B cell (primary cell): ENCODE results near the gene CITED2. TPM values are rescaled to one million over a fixed set of nuclear protein-coding genes. Genes with fewer than 3 reads are reported as not detected.

Source experiments
- ATAC-seq: fragments of 200-7000 bp; cut with Tn5 transposase; one replicate; pipeline ENCODE4 v1.10.0; 2021; ENCODE audit warnings: low read depth, mild to moderate bottlenecking, moderate number of reproducible peaks, moderate library complexity
- CTCF ChIA-PET: fragments of 350-600 bp; sonication (Branson Sonifier 250); formaldehyde crosslinking; loops from one replicate; lab custom pipeline; 2021; ENCODE audit warnings: antibody characterized with exemption, inconsistent platforms; lab: Charles Lee
- POLR2A ChIA-PET: fragments of 350-600 bp; sonication (Branson Sonifier 250); formaldehyde crosslinking; loops from one replicate; lab custom pipeline; 2021; ENCODE audit warnings: antibody characterized with exemption; lab: Charles Lee
- DNase-seq: peaks from one replicate; pipeline ENCODE4 v3.0.0; 2013
- H2AFZ ChIP-seq: 2 replicates; pipeline ENCODE4 v1.6.1; 2012; ENCODE audit warnings: mild to moderate bottlenecking, low read depth, low read length; ENCODE audit not compliant: insufficient read depth, poor library complexity, severe bottlenecking
- H3K27ac ChIP-seq, 2 donors: 1 replicate in 1 of 2; 2 replicates in 1 of 2; pipeline ENCODE4 v1.5.1; 2012 to 2013; ENCODE audit warnings: low read length in 2 of 2, mild to moderate bottlenecking in 2 of 2, moderate library complexity in 1 of 2
- H3K27me3 ChIP-seq, 4 experiments: fragments of 200-600 bp in 1 of 4; sonication (generic) in 1 of 4; replicated peaks in 1 of 4; 1 replicate in 2 of 4; 2 replicates in 2 of 4; pipeline versions ENCODE4 v1.6.1 to v1.7.0; 2013 to 2016; ENCODE audit warnings: low read length in 3 of 4, mild to moderate bottlenecking in 2 of 4, mixed read lengths in 1 of 4, moderate library complexity in 1 of 4; ENCODE audit not compliant: insufficient read depth in 4 of 4, control insufficient read depth in 3 of 4; ENCODE audit errors: control extremely low read depth in 1 of 4
- H3K36me3 ChIP-seq, 2 experiments: replicated peaks in 1 of 2; 1 replicate in 1 of 2; 2 replicates in 1 of 2; pipeline versions ENCODE4 v1.6.1 to v1.7.1; 2013; ENCODE audit warnings: low read length in 1 of 2; ENCODE audit not compliant: insufficient read depth in 2 of 2, control insufficient read depth in 1 of 2; ENCODE audit errors: control extremely low read depth in 1 of 2, extremely low read depth in 1 of 2
- H3K4me1 ChIP-seq, 2 donors: fragments of 200-600 bp in 1 of 2; sonication (generic) in 1 of 2; 1 replicate in 1 of 2; 2 replicates in 1 of 2; pipeline versions ENCODE4 v1.5.1 to v1.6.1; 2013 to 2017; ENCODE audit warnings: low read length in 2 of 2; ENCODE audit not compliant: control insufficient read depth in 2 of 2, insufficient read depth in 2 of 2
- H3K4me2 ChIP-seq: replicated peaks from 2 replicates; pipeline ENCODE3; 2012; ENCODE audit warnings: mild to moderate bottlenecking, low read depth, low read length; ENCODE audit not compliant: poor library complexity, severe bottlenecking
- H3K4me3 ChIP-seq, 5 experiments: fragments of 200-600 bp in 1 of 5; sonication (generic) in 1 of 5; 1 replicate in 3 of 5; 2 replicates in 2 of 5; pipeline versions ENCODE4 v1.5.1 to v1.7.0; 2011 to 2016; ENCODE audit warnings: low read length in 4 of 5, mild to moderate bottlenecking in 4 of 5, low read depth in 2 of 5, control low read depth in 1 of 5, moderate library complexity in 1 of 5; ENCODE audit not compliant: insufficient read depth in 1 of 5; ENCODE audit errors: control extremely low read depth in 1 of 5, extremely low read depth in 1 of 5
- H3K79me2 ChIP-seq: fragments of 200-600 bp; sonication (generic); one replicate; pipeline ENCODE4 v1.6.0; 2016; ENCODE audit warnings: low read length; ENCODE audit not compliant: control insufficient read depth, insufficient read depth
- H3K9ac ChIP-seq: fragments of 200-600 bp; sonication (generic); 2 replicates; pipeline ENCODE4 v1.6.1; 2017; ENCODE audit warnings: mild to moderate bottlenecking, low read length, moderate library complexity
- H3K9me3 ChIP-seq, 3 donors: one replicate each; pipeline versions ENCODE4 v1.6.1 to v1.7.1; 2013; ENCODE audit warnings: low read length in 2 of 3; ENCODE audit not compliant: control insufficient read depth in 2 of 3, insufficient read depth in 1 of 3; ENCODE audit errors: control extremely low read depth in 1 of 3
- H4K20me1 ChIP-seq: 2 replicates; pipeline ENCODE4 v1.6.0; 2012; ENCODE audit warnings: mild to moderate bottlenecking, low read length; ENCODE audit not compliant: insufficient read depth, control insufficient read depth, poor library complexity, severe bottlenecking
- H3K27ac Mint-ChIP-seq: one replicate; pipeline ENCODE4 v1.8.0; 2021; ENCODE audit warnings: mixed read lengths
- H3K27me3 Mint-ChIP-seq: one replicate; pipeline ENCODE4 v1.8.0; 2021; ENCODE audit warnings: mixed read lengths
- H3K4me1 Mint-ChIP-seq: one replicate; pipeline ENCODE4 v1.8.0; 2021; ENCODE audit warnings: mixed read lengths
- H3K4me3 Mint-ChIP-seq: one replicate; pipeline ENCODE4 v1.8.0; 2021; ENCODE audit warnings: mixed read lengths
- H3K9me3 Mint-ChIP-seq: one replicate; pipeline ENCODE4 v1.8.0; 2022; ENCODE audit warnings: mixed read lengths; ENCODE audit not compliant: insufficient read depth
- EZH2 ChIP-seq: IDR thresholded peaks from 2 replicates; pipeline ENCODE4 v1.6.1; 2012; ENCODE audit warnings: borderline replicate concordance, low read depth, mild to moderate bottlenecking, moderate library complexity, low read length; ENCODE audit not compliant: insufficient read depth, poor library complexity, severe bottlenecking
- WGBS: methylation state at CpG from one replicate; pipeline ENCODE4 v1.1.5; 2013; ENCODE audit warnings: missing lambda C conversion rate; ENCODE audit not compliant: insufficient coverage; 5-methylcytosine and 5-hydroxymethylcytosine counted together
- intact Hi-C: fragments of 100-400 bp; cut with micrococcal nuclease; formaldehyde crosslinking; loops from one replicate; pipeline ENCODE4 v1.10.0; 2022
- polyA plus RNA-seq: library from polyadenylated mRNA; depleted of rRNA; stranded (reverse); fragments of >200 nt; gene quantifications from 2 replicates; pipeline ENCODE4 v1.2.3, GENCODE V29; 2012
- total RNA-seq, 2 donors: library from RNA; stranded (reverse); fragments of 120-200 nt in 1 of 2; gene quantifications; 1 replicate in 1 of 2; 2 replicates in 1 of 2; pipeline versions ENCODE4 v1.2.3 to v1.2.4, GENCODE V29; 2013 to 2022
- TF ChIP-seq, protein P1 (sequence below): fragments of 200-600 bp; IDR thresholded peaks from one replicate; pipeline ENCODE4 v1.8.0; 2022; ENCODE audit warnings: antibody characterized with exemption, mild to moderate bottlenecking

CITED2 gene
- total and polyA plus RNA-seq, 2 donors (not counting 1 experiment from before 2014, with no cell fraction given): 56.2 to 67.9 TPM

DNA sequence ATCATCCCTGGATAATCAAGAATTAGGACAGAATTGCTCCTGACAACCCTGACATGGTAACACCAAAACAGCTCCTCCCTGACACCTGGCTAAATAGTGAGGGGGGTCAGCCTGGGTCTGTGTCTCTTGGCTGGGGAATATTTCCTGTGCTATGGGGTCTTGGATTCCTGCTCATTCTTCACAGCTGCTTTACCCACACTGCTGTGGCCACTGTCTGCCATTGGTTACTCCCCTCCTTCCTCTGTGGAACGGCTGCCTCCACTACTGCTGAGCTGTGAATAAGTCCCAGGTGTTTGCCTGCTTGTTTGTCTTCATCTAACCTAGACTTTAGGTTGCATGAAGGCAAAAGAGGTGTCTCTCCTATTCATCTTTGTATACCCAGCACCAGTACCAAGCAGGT is 48.8 kb downstream of the CITED2 start:
- Histone ChIP-seq H3K27me3 (no peaks in the 10 kb centered on the region), H3K4me2 (peak overlapping the region; percentile 84), H3K9me3 (peaks cover 0 to 2% (median 0%) of the 10 kb centered on the region in 3 donors), H3K9ac (no peak overlapping the region), H3K4me3 (no peak overlapping the region), H3K36me3 (no peaks in the 10 kb centered on the region), H2AFZ (no peak overlapping the region), H3K4me1 (peaks cover 30 to 42% of the 10 kb centered on the region in 2 donors), H4K20me1 (no peaks in the 10 kb centered on the region), H3K79me2 (no peaks in the 10 kb centered on the region), H3K27ac (no peak overlapping the region)
- WGBS: no CpG with 5 or more reads among the region's 1 CpG
- intact Hi-C loops: loop anchor here (1.0 to 2.0 kb wide), 3 partner anchors 34 to 55 kb away; partner anchors contain the start of gene TXLNB
- H3K4me3 Mint-ChIP-seq: peak overlapping the region; percentile 32
- DNase-seq: peak; percentile 19
- H3K27ac Mint-ChIP-seq: peak overlapping the region; percentile 51
- ChIA-PET POLR2A (interaction anchor here (1.2 kb wide), 1 partner anchor 35 kb away, joined by 5 read pairs; no protein-coding TSS in a partner anchor), CTCF (interaction anchor here (1.1 to 5.5 kb wide), 5 partner anchors 35 to 106 kb away, joined by 3 to 26 read pairs (median 6); partner anchors contain the start of gene CITED2)
- H3K27me3 Mint-ChIP-seq: no peaks in the 10 kb centered on the region
- no peaks in the 10 kb centered on the region for H3K9me3 Mint-ChIP-seq
- peaks cover 42% of the 10 kb centered on the region for H3K4me1 Mint-ChIP-seq
- ATAC-seq: no peak
- no peak for TF ChIP-seq EZH2
- TF ChIP-seq, protein P1, sequence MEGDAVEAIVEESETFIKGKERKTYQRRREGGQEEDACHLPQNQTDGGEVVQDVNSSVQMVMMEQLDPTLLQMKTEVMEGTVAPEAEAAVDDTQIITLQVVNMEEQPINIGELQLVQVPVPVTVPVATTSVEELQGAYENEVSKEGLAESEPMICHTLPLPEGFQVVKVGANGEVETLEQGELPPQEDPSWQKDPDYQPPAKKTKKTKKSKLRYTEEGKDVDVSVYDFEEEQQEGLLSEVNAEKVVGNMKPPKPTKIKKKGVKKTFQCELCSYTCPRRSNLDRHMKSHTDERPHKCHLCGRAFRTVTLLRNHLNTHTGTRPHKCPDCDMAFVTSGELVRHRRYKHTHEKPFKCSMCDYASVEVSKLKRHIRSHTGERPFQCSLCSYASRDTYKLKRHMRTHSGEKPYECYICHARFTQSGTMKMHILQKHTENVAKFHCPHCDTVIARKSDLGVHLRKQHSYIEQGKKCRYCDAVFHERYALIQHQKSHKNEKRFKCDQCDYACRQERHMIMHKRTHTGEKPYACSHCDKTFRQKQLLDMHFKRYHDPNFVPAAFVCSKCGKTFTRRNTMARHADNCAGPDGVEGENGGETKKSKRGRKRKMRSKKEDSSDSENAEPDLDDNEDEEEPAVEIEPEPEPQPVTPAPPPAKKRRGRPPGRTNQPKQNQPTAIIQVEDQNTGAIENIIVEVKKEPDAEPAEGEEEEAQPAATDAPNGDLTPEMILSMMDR: no peak

DNA sequence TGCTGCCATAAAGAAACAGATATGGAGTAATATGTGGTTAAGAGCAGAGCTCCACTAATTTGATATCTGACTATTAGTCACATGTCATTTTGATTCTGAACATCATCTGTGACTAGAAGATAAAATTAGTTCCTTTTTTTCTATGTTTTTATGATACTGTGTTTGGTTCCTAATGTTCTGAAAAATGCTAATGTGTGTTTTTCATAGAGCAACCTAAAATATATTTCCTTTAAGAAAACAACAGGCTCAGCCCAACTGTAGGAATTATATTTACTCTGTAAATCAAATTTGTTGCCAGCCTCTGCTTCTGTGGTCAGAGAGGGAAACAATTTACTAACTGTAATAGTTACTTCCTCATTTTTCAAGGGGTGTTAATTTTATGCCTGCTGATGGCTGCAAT is 49.3 kb downstream of the CITED2 start:
- Histone ChIP-seq H3K4me1 (peaks cover 30 to 42% of the 10 kb centered on the region in 2 donors), H3K4me3 (peak overlapping the region in 1 of 5 experiments; percentile 8), H3K9ac (no peak overlapping the region), H3K4me2 (peak overlapping the region; percentile 84), H3K27me3 (no peaks in the 10 kb centered on the region), H3K36me3 (no peaks in the 10 kb centered on the region), H2AFZ (no peak overlapping the region), H3K79me2 (no peaks in the 10 kb centered on the region), H4K20me1 (no peaks in the 10 kb centered on the region), H3K27ac (peak overlapping the region in 1 of 2 donors; percentile 54), H3K9me3 (peaks cover 0 to 2% (median 0%) of the 10 kb centered on the region in 3 donors)
- peak; percentile 32 for ATAC-seq
- Mint-ChIP-seq H3K27me3 (no peaks in the 10 kb centered on the region), H3K27ac (peak overlapping the region; percentile 59), H3K9me3 (no peaks in the 10 kb centered on the region), H3K4me1 (peaks cover 38% of the 10 kb centered on the region), H3K4me3 (peak overlapping the region; percentile 49)
- DNase-seq: peak; percentile 69
- no peak for TF ChIP-seq EZH2
- TF ChIP-seq, protein P1: no peak
- ChIA-PET CTCF (interaction anchor here (1.1 to 5.5 kb wide), 6 partner anchors 34 to 106 kb away, joined by 3 to 26 read pairs (median 7); partner anchors contain the start of gene CITED2), POLR2A (interaction anchor here (1.2 kb wide), 1 partner anchor 35 kb away, joined by 5 read pairs; no protein-coding TSS in a partner anchor)
- intact Hi-C loops: loop anchor here (1.0 to 2.0 kb wide), 3 partner anchors 34 to 54 kb away; partner anchors contain the start of gene TXLNB
